ENCODE data around the gene ELFN1. TPM values are rescaled to one million over a fixed set of nuclear protein-coding genes. Genes with fewer than 3 reads are reported as not detected.

The ELFN1 gene
- total and polyA plus RNA-seq, 10 of the 15 experiments (the other 5 are each of a cell fraction or from before 2014, with no cell fraction given) = 0.04 TPM; not detected in 9

GRCh38 chr7:1758028-1758858 lies 88.2 kb downstream of the ELFN1 start:
- Histone ChIP-seq H3K27ac (ENCODE audit: control insufficient read depth, insufficient read depth) (no peak overlapping the region), H4K20me1 (ENCODE audit: control insufficient read depth, insufficient read depth) (no peaks in the 10 kb centered on the region), H3K4me1 (ENCODE audit: control insufficient read depth, insufficient read depth, low read length) (peaks cover 13% of the 10 kb centered on the region; the same call in 1 of the 2 replicates), H3K27me3 (replicated peaks in 1 of 2; ENCODE audit: control insufficient read depth in 2 of 2, insufficient read depth in 2 of 2, low read length in 1 of 2) (no peaks in the 10 kb centered on the region), H3K9ac (ENCODE audit: control insufficient read depth, insufficient read depth, low read length) (no peak overlapping the region), H3K4me2 (ENCODE audit: control insufficient read depth, insufficient read depth) (no peak overlapping the region), H3K9me3 (replicated peaks; ENCODE audit: control insufficient read depth, insufficient read depth, low read length) (no peaks in the 10 kb centered on the region; the same call in 2 of the 3 replicates), H3K4me3 (no peak overlapping the region), H3K36me3 (ENCODE audit: control insufficient read depth in 2 of 2, insufficient read depth in 2 of 2, low read length in 1 of 2) (no peaks in the 10 kb centered on the region), H2AFZ (ENCODE audit: control insufficient read depth, low read depth, low read length) (no peak overlapping the region), H3K79me2 (ENCODE audit: control insufficient read depth, insufficient read depth, low read length) (no peaks in the 10 kb centered on the region)
- no TSS peak for BruUV-seq (replicated peaks)
- in situ Hi-C loops (cut with MboI) = no loop called here
- POLR2A ChIA-PET = no interaction called here
- SMC1A ChIA-PET (ENCODE audit: uncharacterized antibody, unreplicated experiment) = no interaction called here
- WGBS (ENCODE audit: insufficient coverage, insufficient replicate concordance, low lambda C conversion rate, missing lambda C conversion rate) = 50% methylated on average over 15 of the region's 15 CpGs
- RAD21 ChIA-PET (ENCODE audit: unreplicated experiment) = no interaction called here
- ATAC-seq = peak; percentile 51; the same call in 2 of the 3 replicates
- intact Hi-C loops (cut with micrococcal nuclease; ENCODE audit: unreplicated experiment) = loop anchor here (1.0 kb wide), 1 partner anchor 179 kb away; no protein-coding TSS in a partner anchor
- CTCF ChIA-PET = interaction anchor here (0.8 kb wide), 1 partner anchor 179 kb away, joined by 4 read pairs; no protein-coding TSS in a partner anchor
- no peak for DNase-seq (ENCODE audit: low read depth, low spot score)
- FAIRE-seq = no peak
- TF ChIP-seq CTCF (IDR thresholded peaks at IDR 0.05 in 2 of 3, conservative IDR thresholded peaks at IDR 0.05 in 1 of 3; ENCODE audit: control insufficient read depth in 2 of 3, extremely low read depth in 1 of 3, insufficient read depth in 1 of 3, low read depth in 3 of 3, low read length in 3 of 3) (peak; percentile 37 to 44 (median 38)), HDGF (IDR thresholded peaks at IDR 0.05) (no peak), NBN (IDR thresholded peaks at IDR 0.05) (no peak), EP300 (IDR thresholded peaks at IDR 0.05; ENCODE audit: borderline replicate concordance in 1 of 2, control insufficient read depth in 1 of 2, low read depth in 2 of 2, low read length in 2 of 2) (no peak), NRF1 (conservative IDR thresholded peaks at IDR 0.05; ENCODE audit: low read depth, low read length) (no peak), ZNF24 (IDR thresholded peaks at IDR 0.05) (no peak), NR2C1 (IDR thresholded peaks at IDR 0.05) (no peak), ZNF592 (IDR thresholded peaks at IDR 0.05) (no peak), ZZZ3 (IDR thresholded peaks at IDR 0.05; ENCODE audit: control insufficient read depth, insufficient read length, low read depth) (no peak), CREB1 (IDR thresholded peaks at IDR 0.05; ENCODE audit: low read depth) (no peak), TAF1 (IDR thresholded peaks at IDR 0.05; ENCODE audit: borderline replicate concordance, low read depth, low read length) (no peak), BCLAF1 (IDR thresholded peaks at IDR 0.05) (no peak), GABPA (IDR thresholded peaks at IDR 0.05; ENCODE audit: low read depth) (no peak), RCOR1 (conservative IDR thresholded peaks at IDR 0.05; ENCODE audit: low read depth, low read length) (no peak), ZNF274 (IDR thresholded peaks at IDR 0.05; ENCODE audit: insufficient read depth, insufficient read length) (no peak)

Data from GM12878 (cell line).